ENCODE measurements around the gene MYO10. TPM values are rescaled to one million over a fixed set of nuclear protein-coding genes. Genes with fewer than 3 reads are reported as not detected.

Gene MYO10
- total RNA-seq, 4 donors from 2014 or later: 5.6 to 11.0 (median 6.4) TPM

GRCh38 chr5:16974981-16975380 is 38.9 kb upstream of the MYO10 start:
- H3K36me3 ChIP-seq: no peaks in the 10 kb centered on the region

GRCh38 chr5:16970826-16971225 is 34.7 kb upstream of the MYO10 start:
- Histone ChIP-seq H3K4me1 (no peaks in the 10 kb centered on the region), H3K27me3 (no peaks in the 10 kb centered on the region), H3K9me3 (no peaks in the 10 kb centered on the region), H3K36me3 (no peaks in the 10 kb centered on the region), H3K27ac (no peak overlapping the region), H3K4me3 (no peak overlapping the region)
- WGBS, 2 donors (ENCODE audit: low coverage in 1 of 2): 95 to 100% methylated on average over 1 to 3 of the region's 3 CpGs
- no peak for TF ChIP-seq POLR2A (IDR thresholded peaks at IDR 0.05)
- no peak for TF ChIP-seq POLR2AphosphoS5 (IDR thresholded peaks at IDR 0.05)
- no peak for TF ChIP-seq EP300 (IDR thresholded peaks at IDR 0.05)
- TF ChIP-seq, protein P1, sequence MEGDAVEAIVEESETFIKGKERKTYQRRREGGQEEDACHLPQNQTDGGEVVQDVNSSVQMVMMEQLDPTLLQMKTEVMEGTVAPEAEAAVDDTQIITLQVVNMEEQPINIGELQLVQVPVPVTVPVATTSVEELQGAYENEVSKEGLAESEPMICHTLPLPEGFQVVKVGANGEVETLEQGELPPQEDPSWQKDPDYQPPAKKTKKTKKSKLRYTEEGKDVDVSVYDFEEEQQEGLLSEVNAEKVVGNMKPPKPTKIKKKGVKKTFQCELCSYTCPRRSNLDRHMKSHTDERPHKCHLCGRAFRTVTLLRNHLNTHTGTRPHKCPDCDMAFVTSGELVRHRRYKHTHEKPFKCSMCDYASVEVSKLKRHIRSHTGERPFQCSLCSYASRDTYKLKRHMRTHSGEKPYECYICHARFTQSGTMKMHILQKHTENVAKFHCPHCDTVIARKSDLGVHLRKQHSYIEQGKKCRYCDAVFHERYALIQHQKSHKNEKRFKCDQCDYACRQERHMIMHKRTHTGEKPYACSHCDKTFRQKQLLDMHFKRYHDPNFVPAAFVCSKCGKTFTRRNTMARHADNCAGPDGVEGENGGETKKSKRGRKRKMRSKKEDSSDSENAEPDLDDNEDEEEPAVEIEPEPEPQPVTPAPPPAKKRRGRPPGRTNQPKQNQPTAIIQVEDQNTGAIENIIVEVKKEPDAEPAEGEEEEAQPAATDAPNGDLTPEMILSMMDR (IDR thresholded peaks at IDR 0.05): no peak
- no peak for ATAC-seq

More at GRCh38 chr5:16974981-16975380, 38.9 kb upstream of the MYO10 start:
- ATAC-seq: no peak
- H3K4me3 ChIP-seq: no peak overlapping the region
- no peak overlapping the region for H3K27ac ChIP-seq
- H3K27me3 ChIP-seq: no peaks in the 10 kb centered on the region
- no peaks in the 10 kb centered on the region for H3K4me1 ChIP-seq
- H3K9me3 ChIP-seq: no peaks in the 10 kb centered on the region
- 71% methylated on average over 2 of the region's 2 CpGs; no CpG with 5 or more reads in 1 of the 2 donors for WGBS, 2 donors (ENCODE audit: low coverage in 1 of 2)
- TF ChIP-seq EP300 (IDR thresholded peaks at IDR 0.05) (no peak), POLR2A (IDR thresholded peaks at IDR 0.05) (no peak), POLR2AphosphoS5 (IDR thresholded peaks at IDR 0.05) (no peak)
- TF ChIP-seq, protein P1 (IDR thresholded peaks at IDR 0.05): no peak

DNA sequence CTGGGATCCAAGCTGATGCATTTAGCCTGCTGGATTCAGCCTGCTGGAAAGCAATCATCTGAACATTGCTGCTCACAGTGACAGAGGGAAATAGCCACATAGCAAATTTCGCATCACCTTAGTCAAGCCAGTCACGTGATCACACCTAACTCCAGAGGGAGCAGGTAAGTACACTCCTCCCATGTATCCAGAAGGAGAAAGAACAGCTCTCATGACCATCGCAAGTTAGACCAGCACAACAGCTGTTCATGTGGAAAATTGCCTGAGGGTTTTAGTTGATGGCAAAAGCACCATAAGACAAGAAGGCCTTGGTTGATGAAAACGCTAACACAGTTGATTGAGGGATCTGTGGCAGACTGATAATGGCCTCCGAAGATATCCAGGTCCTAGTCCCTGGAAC is 34.2 kb upstream of the MYO10 start:
- no peaks in the 10 kb centered on the region for H3K36me3 ChIP-seq
- 67 to 86% methylated on average over 4 to 5 of the region's 5 CpGs for whole genome bisulfite sequencing, 2 donors (ENCODE audit: low coverage in 1 of 2)
- TF ChIP-seq, protein P1 (IDR thresholded peaks at IDR 0.05): no peak
- TF ChIP-seq EP300 (IDR thresholded peaks at IDR 0.05) (no peak), POLR2AphosphoS5 (IDR thresholded peaks at IDR 0.05) (no peak), POLR2A (IDR thresholded peaks at IDR 0.05) (no peak)
- no peak for ATAC-seq
- no peak overlapping the region for H3K27ac ChIP-seq
- H3K4me3 ChIP-seq: no peak overlapping the region
- H3K9me3 ChIP-seq: no peaks in the 10 kb centered on the region
- H3K4me1 ChIP-seq: no peaks in the 10 kb centered on the region
- no peaks in the 10 kb centered on the region for H3K27me3 ChIP-seq

GRCh38 chr5:16965581-16965980 is 29.5 kb upstream of the MYO10 start:
- 0 to 16% methylated on average over 1 of the region's 1 CpG for WGBS, 2 donors (ENCODE audit: low coverage in 1 of 2)
- H3K27ac ChIP-seq: no peak overlapping the region
- H3K4me1 ChIP-seq: no peaks in the 10 kb centered on the region
- no peaks in the 10 kb centered on the region for H3K27me3 ChIP-seq
- no peak for ATAC-seq
- H3K4me3 ChIP-seq: no peak overlapping the region
- no peaks in the 10 kb centered on the region for H3K9me3 ChIP-seq
- H3K36me3 ChIP-seq: no peaks in the 10 kb centered on the region
- no peak for TF ChIP-seq EP300 (IDR thresholded peaks at IDR 0.05)
- TF ChIP-seq POLR2AphosphoS5 (IDR thresholded peaks at IDR 0.05): no peak
- TF ChIP-seq, protein P1 (IDR thresholded peaks at IDR 0.05): no peak
- no peak for TF ChIP-seq POLR2A (IDR thresholded peaks at IDR 0.05)

- Histone ChIP-seq H3K4me3 (no peak overlapping the region), H3K36me3 (no peaks in the 10 kb centered on the region), H3K4me1 (no peaks in the 10 kb centered on the region), H3K27me3 (no peaks in the 10 kb centered on the region), H3K9me3 (no peaks in the 10 kb centered on the region), H3K27ac (no peak overlapping the region)
- 92 to 96% methylated on average over 5 to 7 of the region's 7 CpGs for WGBS, 2 donors (ENCODE audit: low coverage in 1 of 2)
- no peak for ATAC-seq
- no peak for TF ChIP-seq EP300 (IDR thresholded peaks at IDR 0.05)
- no peak for TF ChIP-seq POLR2AphosphoS5 (IDR thresholded peaks at IDR 0.05)
- no peak for TF ChIP-seq POLR2A (IDR thresholded peaks at IDR 0.05)
Measured at GRCh38 chr5:16963821-16964220, 27.7 kb upstream of the MYO10 start.
